Chondrocyte (in vitro differentiated cells): ENCODE data around the gene MOBP. TPM values are rescaled to one million over a fixed set of nuclear protein-coding genes. Genes with fewer than 3 reads are reported as not detected.

Experiments
- DNase-seq: peaks from one replicate; pipeline ENCODE4 v3.0.0; 2021; ENCODE audit warnings: mixed read lengths, low spot score
- H3K27ac Mint-ChIP-seq: one replicate; pipeline ENCODE4 v1.8.0; 2021; ENCODE audit warnings: mild to moderate bottlenecking, moderate library complexity, mixed read lengths; ENCODE audit not compliant: unreplicated experiment
- H3K27me3 Mint-ChIP-seq: 2 replicates; pipeline ENCODE4 v1.8.0; 2021; ENCODE audit warnings: low read depth, mixed read lengths
- H3K36me3 Mint-ChIP-seq: 2 replicates; pipeline ENCODE4 v1.8.0; 2021; ENCODE audit warnings: low read depth, mixed read lengths
- H3K4me1 Mint-ChIP-seq: 2 replicates; pipeline ENCODE4 v1.8.0; 2021; ENCODE audit warnings: low read depth, mild to moderate bottlenecking, mixed read lengths
- H3K4me3 Mint-ChIP-seq: one replicate; pipeline ENCODE4 v1.8.0; 2021; ENCODE audit warnings: mild to moderate bottlenecking, moderate library complexity, mixed read lengths; ENCODE audit not compliant: unreplicated experiment
- H3K9me3 Mint-ChIP-seq: 2 replicates; pipeline ENCODE4 v1.8.0; 2021; ENCODE audit warnings: low read depth, mixed read lengths
- total RNA-seq: library from RNA; stranded (reverse); gene quantifications from 3 replicates; pipeline ENCODE4 v1.2.1, GENCODE V29; 2021
- TF ChIP-seq, protein P1 (sequence below): fragments of 200-600 bp; sonication (generic); IDR thresholded peaks from 2 replicates; pipeline ENCODE4 v1.5.0; 2021; ENCODE audit warnings: antibody characterized with exemption, mild to moderate bottlenecking, moderate library complexity

Gene MOBP
- total RNA-seq, 1 donor from 2014 or later: not detected

DNA sequence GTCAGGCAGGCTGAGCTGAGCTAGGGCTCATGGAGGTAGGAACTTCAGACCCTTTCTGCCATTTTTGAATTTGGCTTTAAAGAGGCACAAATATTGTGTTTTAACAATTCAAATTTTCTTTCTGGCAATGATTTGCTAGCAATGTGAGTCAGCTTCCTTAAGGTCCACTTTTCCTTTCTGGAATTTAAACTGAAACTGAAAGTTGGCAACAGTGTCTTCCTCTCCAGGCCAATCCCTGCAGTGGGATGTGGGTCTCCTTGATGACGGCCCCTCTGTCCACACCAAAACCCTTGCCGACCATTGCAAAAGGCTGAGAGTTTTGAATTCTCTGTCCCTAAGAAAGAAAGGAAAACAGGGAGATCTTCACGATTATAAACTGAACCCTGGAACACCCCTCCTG lies 33.8 kb upstream of the MOBP start:
- H3K9me3 Mint-ChIP-seq: no peaks in the 10 kb centered on the region
- H3K4me1 Mint-ChIP-seq: peaks cover 8% of the 10 kb centered on the region
- H3K36me3 Mint-ChIP-seq: no peaks in the 10 kb centered on the region
- H3K4me3 Mint-ChIP-seq: no peak overlapping the region
- H3K27ac Mint-ChIP-seq: peak overlapping the region; percentile 41
- DNase-seq: no peak
- no peaks in the 10 kb centered on the region for H3K27me3 Mint-ChIP-seq
- TF ChIP-seq, protein P1, sequence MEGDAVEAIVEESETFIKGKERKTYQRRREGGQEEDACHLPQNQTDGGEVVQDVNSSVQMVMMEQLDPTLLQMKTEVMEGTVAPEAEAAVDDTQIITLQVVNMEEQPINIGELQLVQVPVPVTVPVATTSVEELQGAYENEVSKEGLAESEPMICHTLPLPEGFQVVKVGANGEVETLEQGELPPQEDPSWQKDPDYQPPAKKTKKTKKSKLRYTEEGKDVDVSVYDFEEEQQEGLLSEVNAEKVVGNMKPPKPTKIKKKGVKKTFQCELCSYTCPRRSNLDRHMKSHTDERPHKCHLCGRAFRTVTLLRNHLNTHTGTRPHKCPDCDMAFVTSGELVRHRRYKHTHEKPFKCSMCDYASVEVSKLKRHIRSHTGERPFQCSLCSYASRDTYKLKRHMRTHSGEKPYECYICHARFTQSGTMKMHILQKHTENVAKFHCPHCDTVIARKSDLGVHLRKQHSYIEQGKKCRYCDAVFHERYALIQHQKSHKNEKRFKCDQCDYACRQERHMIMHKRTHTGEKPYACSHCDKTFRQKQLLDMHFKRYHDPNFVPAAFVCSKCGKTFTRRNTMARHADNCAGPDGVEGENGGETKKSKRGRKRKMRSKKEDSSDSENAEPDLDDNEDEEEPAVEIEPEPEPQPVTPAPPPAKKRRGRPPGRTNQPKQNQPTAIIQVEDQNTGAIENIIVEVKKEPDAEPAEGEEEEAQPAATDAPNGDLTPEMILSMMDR: no peak

DNA sequence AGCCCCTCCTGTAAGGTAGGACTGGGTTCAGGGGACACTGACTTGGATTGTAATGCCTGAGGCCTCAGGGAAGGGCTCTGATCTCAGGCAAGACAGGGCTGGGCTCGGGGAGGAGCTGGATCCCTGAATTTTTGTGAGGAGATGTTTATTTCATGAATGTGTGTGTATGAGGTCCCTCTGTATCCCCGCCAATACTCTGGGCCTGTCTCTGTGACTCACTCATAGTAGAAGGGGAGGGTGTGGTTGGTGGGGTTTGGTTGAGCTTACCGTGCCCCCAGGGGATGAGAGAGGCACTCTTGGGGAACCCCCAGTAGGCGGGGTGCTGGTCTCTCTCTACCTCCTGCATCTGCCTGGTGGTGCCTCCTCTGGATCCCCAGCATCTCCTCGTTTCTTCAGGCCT lies 32.9 kb upstream of the MOBP start:
- Mint-ChIP-seq H3K27ac (no peak overlapping the region), H3K9me3 (no peaks in the 10 kb centered on the region), H3K4me3 (no peak overlapping the region), H3K27me3 (no peaks in the 10 kb centered on the region), H3K4me1 (peaks cover 8% of the 10 kb centered on the region), H3K36me3 (no peaks in the 10 kb centered on the region)
- DNase-seq: no peak
- TF ChIP-seq, protein P1: no peak

DNA sequence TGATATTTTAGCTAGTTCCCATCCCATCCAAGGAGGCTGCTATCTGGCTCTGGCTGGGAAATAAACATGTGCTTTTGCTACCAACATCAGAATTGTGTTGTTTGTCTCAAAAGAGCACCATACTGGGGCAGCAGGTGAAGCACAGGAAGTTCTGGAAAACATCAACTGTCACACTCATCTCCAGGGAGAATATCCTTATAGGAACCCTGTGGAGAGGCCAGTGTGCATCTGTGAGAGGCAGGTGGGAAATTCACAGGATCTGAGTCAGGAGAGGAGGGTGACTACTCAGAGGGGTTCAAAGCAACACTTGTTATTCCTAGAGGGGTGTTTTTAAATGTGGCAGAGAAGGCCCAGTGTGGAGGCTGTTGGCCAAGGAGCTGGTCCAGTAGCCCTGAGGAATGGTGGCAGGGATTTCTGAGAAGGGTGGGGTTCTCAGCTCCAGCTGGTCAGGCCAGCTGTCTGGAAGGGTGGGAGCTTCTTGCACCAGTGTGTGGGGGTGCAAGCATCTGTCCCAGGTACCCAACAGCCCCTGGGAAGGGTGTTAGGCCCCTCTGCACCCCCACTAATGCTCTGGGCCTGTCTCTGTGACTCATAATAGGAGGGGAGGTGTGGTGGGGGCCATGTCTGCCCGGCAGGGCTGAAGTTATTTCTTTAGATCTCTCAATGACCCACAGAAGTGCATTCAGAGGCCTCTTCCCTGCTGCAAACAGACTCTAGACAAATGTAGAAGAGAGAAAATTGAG lies 32.3 kb upstream of the MOBP start:
- Mint-ChIP-seq H3K27ac (no peak overlapping the region), H3K9me3 (no peaks in the 10 kb centered on the region), H3K4me1 (peaks cover 8% of the 10 kb centered on the region), H3K27me3 (no peaks in the 10 kb centered on the region), H3K4me3 (no peak overlapping the region), H3K36me3 (no peaks in the 10 kb centered on the region)
- TF ChIP-seq, protein P1: no peak
- DNase-seq: no peak

DNA sequence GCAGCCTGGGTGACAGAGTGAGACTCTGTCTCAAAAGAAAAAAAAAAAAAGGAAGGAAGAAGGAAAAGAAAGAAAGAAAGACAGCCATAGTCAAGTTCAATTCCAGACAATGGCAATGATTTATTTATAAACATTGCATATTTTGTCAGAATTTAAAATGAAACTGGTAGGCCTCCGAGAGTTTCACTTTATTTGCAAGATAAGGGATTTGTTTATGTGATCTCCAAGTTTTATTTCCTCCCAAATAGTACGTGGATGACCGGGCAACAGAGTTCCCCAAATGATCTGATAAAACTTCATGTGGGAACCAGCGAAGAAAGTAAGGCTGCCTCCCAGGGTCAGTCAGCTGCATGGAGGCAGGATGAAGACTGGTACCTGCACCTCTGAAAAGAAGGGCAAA lies 28.6 kb upstream of the MOBP start:
- Mint-ChIP-seq H3K27me3 (peaks cover 2% of the 10 kb centered on the region), H3K9me3 (no peaks in the 10 kb centered on the region), H3K4me3 (no peak overlapping the region), H3K36me3 (no peaks in the 10 kb centered on the region), H3K27ac (no peak overlapping the region), H3K4me1 (peaks cover 1% of the 10 kb centered on the region)
- no peak for DNase-seq
- TF ChIP-seq, protein P1: no peak

DNA sequence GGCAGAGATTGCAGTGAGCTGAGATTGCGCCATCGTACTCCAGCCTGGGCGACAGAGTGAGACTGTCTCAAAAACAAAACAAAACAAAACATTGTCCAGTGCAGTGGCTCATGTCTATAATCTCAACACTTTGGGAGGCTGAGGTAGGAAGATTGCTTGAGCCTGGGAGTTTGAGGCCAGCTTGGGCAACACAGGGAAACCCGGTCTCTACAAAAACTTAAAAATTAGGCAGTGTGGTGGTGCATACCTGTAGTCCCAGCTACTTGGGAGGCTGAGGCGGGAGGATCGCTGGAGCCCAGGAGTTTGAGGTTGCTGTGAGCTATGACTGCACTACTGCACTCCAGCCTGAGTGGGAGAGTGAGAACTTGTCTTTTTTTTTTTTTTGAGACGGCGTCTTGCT lies 27.2 kb upstream of the MOBP start:
- H3K4me3 Mint-ChIP-seq: no peak overlapping the region
- no peaks in the 10 kb centered on the region for H3K4me1 Mint-ChIP-seq
- peaks cover 13% of the 10 kb centered on the region for H3K27me3 Mint-ChIP-seq
- no peaks in the 10 kb centered on the region for H3K36me3 Mint-ChIP-seq
- no peaks in the 10 kb centered on the region for H3K9me3 Mint-ChIP-seq
- no peak overlapping the region for H3K27ac Mint-ChIP-seq
- no peak for DNase-seq
- TF ChIP-seq, protein P1: no peak
